B cell (primary cell): Measurements from ENCODE around the gene SPAAR. TPM values are rescaled to one million over a fixed set of nuclear protein-coding genes. Genes with fewer than 3 reads are reported as not detected.

Experiments used
- ATAC-seq: fragments of 200-7000 bp; cut with Tn5 transposase; one replicate; pipeline ENCODE4 v1.10.0; 2021; ENCODE audit warnings: low read depth, mild to moderate bottlenecking, moderate number of reproducible peaks, moderate library complexity
- CTCF ChIA-PET: fragments of 350-600 bp; sonication (Branson Sonifier 250); formaldehyde crosslinking; loops from one replicate; lab custom pipeline; 2021; ENCODE audit warnings: antibody characterized with exemption, inconsistent platforms; lab: Charles Lee
- POLR2A ChIA-PET: fragments of 350-600 bp; sonication (Branson Sonifier 250); formaldehyde crosslinking; loops from one replicate; lab custom pipeline; 2021; ENCODE audit warnings: antibody characterized with exemption; lab: Charles Lee
- DNase-seq: peaks from one replicate; pipeline ENCODE4 v3.0.0; 2013
- H2AFZ ChIP-seq: 2 replicates; pipeline ENCODE4 v1.6.1; 2012; ENCODE audit warnings: mild to moderate bottlenecking, low read depth, low read length; ENCODE audit not compliant: insufficient read depth, poor library complexity, severe bottlenecking
- H3K27ac ChIP-seq, 2 donors: 1 replicate in 1 of 2; 2 replicates in 1 of 2; pipeline ENCODE4 v1.5.1; 2012 to 2013; ENCODE audit warnings: low read length in 2 of 2, mild to moderate bottlenecking in 2 of 2, moderate library complexity in 1 of 2
- H3K27me3 ChIP-seq, 4 experiments: fragments of 200-600 bp in 1 of 4; sonication (generic) in 1 of 4; replicated peaks in 1 of 4; 1 replicate in 2 of 4; 2 replicates in 2 of 4; pipeline versions ENCODE4 v1.6.1 to v1.7.0; 2013 to 2016; ENCODE audit warnings: low read length in 3 of 4, mild to moderate bottlenecking in 2 of 4, mixed read lengths in 1 of 4, moderate library complexity in 1 of 4; ENCODE audit not compliant: insufficient read depth in 4 of 4, control insufficient read depth in 3 of 4; ENCODE audit errors: control extremely low read depth in 1 of 4
- H3K36me3 ChIP-seq, 2 experiments: replicated peaks in 1 of 2; 1 replicate in 1 of 2; 2 replicates in 1 of 2; pipeline versions ENCODE4 v1.6.1 to v1.7.1; 2013; ENCODE audit warnings: low read length in 1 of 2; ENCODE audit not compliant: insufficient read depth in 2 of 2, control insufficient read depth in 1 of 2; ENCODE audit errors: control extremely low read depth in 1 of 2, extremely low read depth in 1 of 2
- H3K4me1 ChIP-seq, 2 donors: fragments of 200-600 bp in 1 of 2; sonication (generic) in 1 of 2; 1 replicate in 1 of 2; 2 replicates in 1 of 2; pipeline versions ENCODE4 v1.5.1 to v1.6.1; 2013 to 2017; ENCODE audit warnings: low read length in 2 of 2; ENCODE audit not compliant: control insufficient read depth in 2 of 2, insufficient read depth in 2 of 2
- H3K4me2 ChIP-seq: replicated peaks from 2 replicates; pipeline ENCODE3; 2012; ENCODE audit warnings: mild to moderate bottlenecking, low read depth, low read length; ENCODE audit not compliant: poor library complexity, severe bottlenecking
- H3K4me3 ChIP-seq, 5 experiments: fragments of 200-600 bp in 1 of 5; sonication (generic) in 1 of 5; 1 replicate in 3 of 5; 2 replicates in 2 of 5; pipeline versions ENCODE4 v1.5.1 to v1.7.0; 2011 to 2016; ENCODE audit warnings: low read length in 4 of 5, mild to moderate bottlenecking in 4 of 5, low read depth in 2 of 5, control low read depth in 1 of 5, moderate library complexity in 1 of 5; ENCODE audit not compliant: insufficient read depth in 1 of 5; ENCODE audit errors: control extremely low read depth in 1 of 5, extremely low read depth in 1 of 5
- H3K79me2 ChIP-seq: fragments of 200-600 bp; sonication (generic); one replicate; pipeline ENCODE4 v1.6.0; 2016; ENCODE audit warnings: low read length; ENCODE audit not compliant: control insufficient read depth, insufficient read depth
- H3K9ac ChIP-seq: fragments of 200-600 bp; sonication (generic); 2 replicates; pipeline ENCODE4 v1.6.1; 2017; ENCODE audit warnings: mild to moderate bottlenecking, low read length, moderate library complexity
- H3K9me3 ChIP-seq, 3 donors: one replicate each; pipeline versions ENCODE4 v1.6.1 to v1.7.1; 2013; ENCODE audit warnings: low read length in 2 of 3; ENCODE audit not compliant: control insufficient read depth in 2 of 3, insufficient read depth in 1 of 3; ENCODE audit errors: control extremely low read depth in 1 of 3
- H4K20me1 ChIP-seq: 2 replicates; pipeline ENCODE4 v1.6.0; 2012; ENCODE audit warnings: mild to moderate bottlenecking, low read length; ENCODE audit not compliant: insufficient read depth, control insufficient read depth, poor library complexity, severe bottlenecking
- H3K27ac Mint-ChIP-seq: one replicate; pipeline ENCODE4 v1.8.0; 2021; ENCODE audit warnings: mixed read lengths
- H3K27me3 Mint-ChIP-seq: one replicate; pipeline ENCODE4 v1.8.0; 2021; ENCODE audit warnings: mixed read lengths
- H3K4me1 Mint-ChIP-seq: one replicate; pipeline ENCODE4 v1.8.0; 2021; ENCODE audit warnings: mixed read lengths
- H3K4me3 Mint-ChIP-seq: one replicate; pipeline ENCODE4 v1.8.0; 2021; ENCODE audit warnings: mixed read lengths
- H3K9me3 Mint-ChIP-seq: one replicate; pipeline ENCODE4 v1.8.0; 2022; ENCODE audit warnings: mixed read lengths; ENCODE audit not compliant: insufficient read depth
- EZH2 ChIP-seq: IDR thresholded peaks from 2 replicates; pipeline ENCODE4 v1.6.1; 2012; ENCODE audit warnings: borderline replicate concordance, low read depth, mild to moderate bottlenecking, moderate library complexity, low read length; ENCODE audit not compliant: insufficient read depth, poor library complexity, severe bottlenecking
- WGBS: methylation state at CpG from one replicate; pipeline ENCODE4 v1.1.5; 2013; ENCODE audit warnings: missing lambda C conversion rate; ENCODE audit not compliant: insufficient coverage; 5-methylcytosine and 5-hydroxymethylcytosine counted together
- intact Hi-C: fragments of 100-400 bp; cut with micrococcal nuclease; formaldehyde crosslinking; loops from one replicate; pipeline ENCODE4 v1.10.0; 2022
- polyA plus RNA-seq: library from polyadenylated mRNA; depleted of rRNA; stranded (reverse); fragments of >200 nt; gene quantifications from 2 replicates; pipeline ENCODE4 v1.2.3, GENCODE V29; 2012
- total RNA-seq, 2 donors: library from RNA; stranded (reverse); fragments of 120-200 nt in 1 of 2; gene quantifications; 1 replicate in 1 of 2; 2 replicates in 1 of 2; pipeline versions ENCODE4 v1.2.3 to v1.2.4, GENCODE V29; 2013 to 2022
- TF ChIP-seq, protein P1 (sequence below): fragments of 200-600 bp; IDR thresholded peaks from one replicate; pipeline ENCODE4 v1.8.0; 2022; ENCODE audit warnings: antibody characterized with exemption, mild to moderate bottlenecking

SPAAR gene
- total and polyA plus RNA-seq, 2 donors (not counting 1 experiment from before 2014, with no cell fraction given), result not detected

DNA sequence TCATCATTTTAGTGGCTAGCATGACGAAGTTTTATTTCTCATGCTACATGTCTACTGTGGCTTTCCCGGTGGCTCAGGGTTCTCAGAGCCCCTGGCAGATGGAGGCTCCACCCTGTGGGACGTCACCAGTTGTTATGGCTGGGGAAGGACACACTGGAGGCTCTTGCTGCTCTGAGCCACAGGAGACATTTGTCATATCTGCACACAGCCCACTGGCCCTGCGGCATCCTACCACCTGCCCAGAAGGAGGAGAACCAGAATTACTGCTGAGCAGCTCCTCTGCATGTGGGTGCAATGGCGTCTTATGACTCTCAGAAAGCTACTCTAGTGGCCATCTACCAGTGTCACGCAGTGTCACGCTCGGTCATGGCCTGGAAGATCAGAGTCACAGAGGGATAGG is 45.7 kb upstream of the SPAAR start:
- WGBS, result 93% methylated on average over 8 of the region's 8 CpGs
- H3K9ac ChIP-seq, result no peak overlapping the region
- DNase-seq, result no peak
- no peaks in the 10 kb centered on the region for H3K9me3 ChIP-seq
- no peaks in the 10 kb centered on the region for H3K4me1 ChIP-seq
- Mint-ChIP-seq H3K9me3 (no peaks in the 10 kb centered on the region), H3K27me3 (peaks cover 22% of the 10 kb centered on the region), H3K4me1 (no peaks in the 10 kb centered on the region), H3K27ac (no peak overlapping the region), H3K4me3 (no peak overlapping the region)
- H3K79me2 ChIP-seq, result no peaks in the 10 kb centered on the region
- no peak for ATAC-seq
- no peak for TF ChIP-seq EZH2
- TF ChIP-seq, protein P1, sequence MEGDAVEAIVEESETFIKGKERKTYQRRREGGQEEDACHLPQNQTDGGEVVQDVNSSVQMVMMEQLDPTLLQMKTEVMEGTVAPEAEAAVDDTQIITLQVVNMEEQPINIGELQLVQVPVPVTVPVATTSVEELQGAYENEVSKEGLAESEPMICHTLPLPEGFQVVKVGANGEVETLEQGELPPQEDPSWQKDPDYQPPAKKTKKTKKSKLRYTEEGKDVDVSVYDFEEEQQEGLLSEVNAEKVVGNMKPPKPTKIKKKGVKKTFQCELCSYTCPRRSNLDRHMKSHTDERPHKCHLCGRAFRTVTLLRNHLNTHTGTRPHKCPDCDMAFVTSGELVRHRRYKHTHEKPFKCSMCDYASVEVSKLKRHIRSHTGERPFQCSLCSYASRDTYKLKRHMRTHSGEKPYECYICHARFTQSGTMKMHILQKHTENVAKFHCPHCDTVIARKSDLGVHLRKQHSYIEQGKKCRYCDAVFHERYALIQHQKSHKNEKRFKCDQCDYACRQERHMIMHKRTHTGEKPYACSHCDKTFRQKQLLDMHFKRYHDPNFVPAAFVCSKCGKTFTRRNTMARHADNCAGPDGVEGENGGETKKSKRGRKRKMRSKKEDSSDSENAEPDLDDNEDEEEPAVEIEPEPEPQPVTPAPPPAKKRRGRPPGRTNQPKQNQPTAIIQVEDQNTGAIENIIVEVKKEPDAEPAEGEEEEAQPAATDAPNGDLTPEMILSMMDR, result no peak
- ChIA-PET CTCF (interaction anchor here (0.7 to 2.2 kb wide), 4 partner anchors 14 to 47 kb away, joined by 4 to 8 read pairs (median 4); no protein-coding TSS in a partner anchor), POLR2A (no interaction called here)
- H2AFZ ChIP-seq, result no peak overlapping the region
- no peak overlapping the region for H3K27ac ChIP-seq
- H4K20me1 ChIP-seq, result no peaks in the 10 kb centered on the region
- no peak overlapping the region for H3K4me3 ChIP-seq
- H3K36me3 ChIP-seq, result no peaks in the 10 kb centered on the region
- no peak overlapping the region for H3K4me2 ChIP-seq
- peaks cover 0 to 12% (median 3%) of the 10 kb centered on the region in 4 experiments for H3K27me3 ChIP-seq
- intact Hi-C loops, result no loop called here

DNA sequence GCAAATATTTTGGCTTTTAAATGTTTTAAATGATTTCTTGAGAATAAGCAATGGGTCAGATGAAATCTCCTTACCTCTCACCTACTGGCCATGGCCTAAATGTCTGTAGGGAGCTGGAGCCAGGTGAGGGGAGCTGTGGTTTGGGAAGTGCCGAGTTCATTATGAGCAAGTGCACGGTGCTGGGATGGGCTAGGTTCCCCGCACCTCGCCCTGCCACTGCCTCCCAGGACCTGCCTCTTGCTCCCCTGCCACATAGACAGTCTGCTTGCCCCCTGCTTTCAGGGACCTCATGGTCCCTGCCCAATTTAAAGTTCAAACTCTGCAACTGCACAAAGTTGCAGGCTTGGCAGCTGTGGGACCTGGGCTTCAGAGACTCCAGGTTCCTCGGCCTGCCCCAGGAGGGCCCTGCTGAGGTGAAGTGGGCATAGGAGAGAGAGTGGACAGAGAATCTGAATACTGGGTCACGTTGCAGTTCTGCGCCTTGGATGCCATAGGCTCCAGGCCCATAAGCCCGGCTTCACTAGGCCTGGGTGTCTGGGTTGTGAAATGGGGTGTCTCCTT is 44.5 kb upstream of the SPAAR start:
- no peaks in the 10 kb centered on the region for H3K9me3 ChIP-seq
- Mint-ChIP-seq H3K9me3 (no peaks in the 10 kb centered on the region), H3K27ac (no peak overlapping the region), H3K27me3 (peaks cover 22% of the 10 kb centered on the region), H3K4me3 (no peak overlapping the region), H3K4me1 (no peaks in the 10 kb centered on the region)
- DNase-seq (no peak), ATAC-seq (no peak)
- H3K27me3 ChIP-seq, result peaks cover 0 to 12% (median 3%) of the 10 kb centered on the region in 4 experiments
- H3K79me2 ChIP-seq, result no peaks in the 10 kb centered on the region
- ChIA-PET CTCF (interaction anchor here (2.2 kb wide), 1 partner anchor 17 kb away, joined by 8 read pairs; no protein-coding TSS in a partner anchor), POLR2A (no interaction called here)
- no peak overlapping the region for H2AFZ ChIP-seq
- no peaks in the 10 kb centered on the region for H3K36me3 ChIP-seq
- H3K9ac ChIP-seq, result no peak overlapping the region
- whole genome bisulfite sequencing, result 98% methylated on average over 4 of the region's 8 CpGs
- H3K27ac ChIP-seq, result no peak overlapping the region
- H3K4me3 ChIP-seq, result no peak overlapping the region
- TF ChIP-seq, protein P1, result no peak
- no peak for TF ChIP-seq EZH2
- intact Hi-C loops, result no loop called here
- no peaks in the 10 kb centered on the region for H3K4me1 ChIP-seq
- H3K4me2 ChIP-seq, result no peak overlapping the region
- H4K20me1 ChIP-seq, result no peaks in the 10 kb centered on the region
